ENCODE measurements around the gene RABGAP1L. TPM values are rescaled to one million over a fixed set of nuclear protein-coding genes. Genes with fewer than 3 reads are reported as not detected.

RABGAP1L gene
- total RNA-seq, 1 donor from 2014 or later = 30.2 TPM

DNA sequence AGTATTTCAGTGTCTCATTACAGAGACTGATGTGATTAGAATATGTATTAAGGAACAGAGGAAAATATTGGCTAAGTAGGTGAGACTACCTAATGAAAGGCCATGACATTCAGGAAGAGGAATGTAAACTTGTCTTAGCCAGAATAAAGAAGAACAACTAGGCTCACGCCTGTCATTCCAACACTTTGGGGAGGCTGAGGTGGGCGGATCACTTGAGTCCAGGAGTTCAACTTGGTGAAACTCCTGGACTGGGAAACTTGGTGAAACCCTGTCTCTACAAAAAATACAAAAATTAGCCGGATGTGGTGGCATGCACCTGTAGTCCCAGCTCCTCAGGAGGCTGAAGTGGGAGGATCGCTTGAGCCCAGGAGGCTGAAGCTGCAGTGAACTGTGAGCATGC, 825.6 kb downstream of the RABGAP1L start:
- H3K4me1 Mint-ChIP-seq (ENCODE audit: unreplicated experiment) = peaks cover 3% of the 10 kb centered on the region
- peaks cover 3% of the 10 kb centered on the region for H3K27me3 Mint-ChIP-seq (ENCODE audit: unreplicated experiment)
- no peaks in the 10 kb centered on the region for H3K9me3 Mint-ChIP-seq (ENCODE audit: unreplicated experiment)
- no peak overlapping the region for H3K4me3 Mint-ChIP-seq (ENCODE audit: unreplicated experiment)
- no peak overlapping the region for H3K27ac Mint-ChIP-seq (ENCODE audit: unreplicated experiment)
- H3K36me3 Mint-ChIP-seq (ENCODE audit: low read depth, unreplicated experiment) = no peaks in the 10 kb centered on the region
- DNase-seq (ENCODE audit: low spot score) = no peak
- no peak for TF ChIP-seq CTCF (IDR thresholded peaks at IDR 0.05; ENCODE audit: unreplicated experiment)

DNA sequence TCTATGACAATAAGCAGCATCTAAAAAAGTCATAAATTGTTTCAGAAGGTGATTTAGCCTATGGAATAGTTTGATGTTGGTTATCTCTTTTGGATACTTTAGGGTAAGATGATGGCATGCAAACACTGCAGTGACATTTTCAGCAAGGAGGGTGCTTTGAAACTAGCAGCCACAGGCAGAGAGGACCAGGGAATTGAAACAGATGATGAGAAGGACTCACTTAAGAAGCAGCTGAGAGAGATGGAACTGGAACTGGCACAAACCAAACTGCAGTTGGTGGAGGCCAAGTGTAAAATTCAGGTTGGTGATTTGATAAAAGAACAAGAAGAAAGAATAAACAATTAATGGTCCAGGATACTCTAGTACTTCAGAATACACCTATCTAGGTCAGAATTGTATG, 829.2 kb downstream of the RABGAP1L start:
- Mint-ChIP-seq H3K36me3 (ENCODE audit: low read depth, unreplicated experiment) (no peaks in the 10 kb centered on the region), H3K9me3 (ENCODE audit: unreplicated experiment) (no peaks in the 10 kb centered on the region), H3K4me3 (ENCODE audit: unreplicated experiment) (no peak overlapping the region), H3K27ac (ENCODE audit: unreplicated experiment) (no peak overlapping the region), H3K4me1 (ENCODE audit: unreplicated experiment) (no peaks in the 10 kb centered on the region), H3K27me3 (ENCODE audit: unreplicated experiment) (peaks cover 3% of the 10 kb centered on the region)
- TF ChIP-seq CTCF (IDR thresholded peaks at IDR 0.05; ENCODE audit: unreplicated experiment) = no peak
- no peak for DNase-seq (ENCODE audit: low spot score)

DNA sequence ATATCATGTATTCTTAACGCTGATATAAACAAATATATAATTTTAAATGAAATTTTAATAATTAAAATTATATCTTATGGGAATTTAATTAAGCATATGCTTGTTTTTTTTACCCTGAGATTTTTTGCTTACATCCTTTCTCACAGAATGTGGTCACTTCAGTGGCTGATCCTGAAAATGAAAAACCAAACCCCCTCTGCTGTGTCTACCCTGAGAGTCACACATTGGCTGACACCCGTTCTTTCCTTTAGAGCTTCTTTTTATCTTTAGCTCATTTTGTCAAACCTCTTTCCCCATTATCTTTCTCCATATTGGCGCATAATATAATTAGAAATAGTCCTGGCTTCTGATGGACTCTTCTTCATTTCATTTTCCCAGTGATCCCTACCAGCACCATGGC, 829.7 kb downstream of the RABGAP1L start:
- no peak overlapping the region for H3K4me3 Mint-ChIP-seq (ENCODE audit: unreplicated experiment)
- no peak overlapping the region for H3K27ac Mint-ChIP-seq (ENCODE audit: unreplicated experiment)
- TF ChIP-seq CTCF (IDR thresholded peaks at IDR 0.05; ENCODE audit: unreplicated experiment) = no peak
- peaks cover 3% of the 10 kb centered on the region for H3K27me3 Mint-ChIP-seq (ENCODE audit: unreplicated experiment)
- DNase-seq (ENCODE audit: low spot score) = no peak
- H3K9me3 Mint-ChIP-seq (ENCODE audit: unreplicated experiment) = no peaks in the 10 kb centered on the region
- no peaks in the 10 kb centered on the region for H3K36me3 Mint-ChIP-seq (ENCODE audit: low read depth, unreplicated experiment)
- H3K4me1 Mint-ChIP-seq (ENCODE audit: unreplicated experiment) = no peaks in the 10 kb centered on the region

GRCh38 chr1:174989536-174990220, 830.4 kb downstream of the RABGAP1L start:
- Mint-ChIP-seq H3K4me1 (ENCODE audit: unreplicated experiment) (no peaks in the 10 kb centered on the region), H3K4me3 (ENCODE audit: unreplicated experiment) (no peak overlapping the region), H3K9me3 (ENCODE audit: unreplicated experiment) (no peaks in the 10 kb centered on the region), H3K36me3 (ENCODE audit: low read depth, unreplicated experiment) (no peaks in the 10 kb centered on the region), H3K27me3 (ENCODE audit: unreplicated experiment) (peaks cover 3% of the 10 kb centered on the region), H3K27ac (ENCODE audit: unreplicated experiment) (no peak overlapping the region)
- TF ChIP-seq CTCF (IDR thresholded peaks at IDR 0.05; ENCODE audit: unreplicated experiment) = no peak
- DNase-seq (ENCODE audit: low spot score) = no peak

- H3K4me3 Mint-ChIP-seq (ENCODE audit: unreplicated experiment) = no peak overlapping the region
- DNase-seq (ENCODE audit: low spot score) = no peak
- no peak overlapping the region for H3K27ac Mint-ChIP-seq (ENCODE audit: unreplicated experiment)
- H3K27me3 Mint-ChIP-seq (ENCODE audit: unreplicated experiment) = peaks cover 3% of the 10 kb centered on the region
- H3K36me3 Mint-ChIP-seq (ENCODE audit: low read depth, unreplicated experiment) = no peaks in the 10 kb centered on the region
- no peaks in the 10 kb centered on the region for H3K9me3 Mint-ChIP-seq (ENCODE audit: unreplicated experiment)
- TF ChIP-seq CTCF (IDR thresholded peaks at IDR 0.05; ENCODE audit: unreplicated experiment) = no peak
- no peaks in the 10 kb centered on the region for H3K4me1 Mint-ChIP-seq (ENCODE audit: unreplicated experiment)
Observed at GRCh38 chr1:174990382-174990999, 831.2 kb downstream of the RABGAP1L start.

Data from endothelial cell (in vitro differentiated cells).